Neural progenitor cell (in vitro differentiated cells): ENCODE data around the gene UNC5CL.

Experiments used
- CTCF ChIP-seq: fragments of 200-600 bp; sonication (generic); IDR thresholded peaks from 2 replicates; pipeline ENCODE4 v1.5.1; 2017; ENCODE audit warnings: antibody characterized with exemption, mild to moderate bottlenecking
- EZH2 ChIP-seq: fragments of 200-600 bp; sonication (generic); IDR thresholded peaks from 2 replicates; pipeline ENCODE4 v1.6.1; 2017; ENCODE audit warnings: antibody characterized with exemption, mild to moderate bottlenecking, moderate library complexity
- EZH2phosphoT487 ChIP-seq: fragments of 200-600 bp; sonication (generic); IDR thresholded peaks from 2 replicates; pipeline ENCODE4 v1.6.1; 2017; ENCODE audit warnings: antibody characterized with exemption

DNA sequence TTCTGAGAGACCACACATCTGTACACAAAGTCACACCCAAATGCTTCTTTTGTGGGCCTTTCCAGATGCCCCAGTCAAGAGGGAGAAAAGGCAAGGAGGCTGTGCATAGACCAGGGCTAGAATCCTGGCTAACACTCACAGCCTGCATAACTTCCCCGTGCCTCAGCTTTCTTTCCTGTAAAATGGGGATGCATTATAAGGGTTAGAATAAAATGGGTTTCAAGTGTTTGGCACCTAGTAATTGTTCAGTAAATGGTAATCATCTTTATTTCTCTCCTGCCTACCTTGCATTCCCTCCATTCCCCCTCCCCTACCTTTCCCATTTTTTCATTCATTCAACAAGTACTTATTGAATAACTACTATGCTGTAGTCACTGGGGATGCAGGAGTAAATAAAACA lies 29.4 kb downstream of the UNC5CL start:
- no peak for TF ChIP-seq EZH2
- no peak for TF ChIP-seq CTCF
- no peak for TF ChIP-seq EZH2phosphoT487
